K562 (cell line): ENCODE data around the gene ZNF627. TPM values are rescaled to one million over a fixed set of nuclear protein-coding genes. Genes with fewer than 3 reads are reported as not detected.

ENCODE experiments used
- ATF7 ChIP-seq: fragments of 450-650 bp; IDR thresholded peaks from 2 replicates; pipeline ENCODE4 v1.7.1; 2014; ENCODE audit warnings: mild to moderate bottlenecking, moderate library complexity
- C11orf30 ChIP-seq: fragments of 450-650 bp; IDR thresholded peaks from 2 replicates; pipeline ENCODE4 v1.6.1; 2016; ENCODE audit warnings: low read depth, mild to moderate bottlenecking
- GATA2 ChIP-seq: sonication (generic); formaldehyde crosslinking; IDR thresholded peaks from 2 replicates; pipeline ENCODE4 v1.4.0; 2020; ENCODE audit warnings: mild to moderate bottlenecking, missing genetic modification reagents
- KDM4B ChIP-seq, 2 experiments: fragments of 450-650 bp in 1 of 2; sonication (generic) in 1 of 2; IDR thresholded peaks; 2 replicates each; pipeline ENCODE4 v1.6.1; 2016 to 2017; ENCODE audit warnings: borderline replicate concordance in 2 of 2, antibody characterized with exemption in 1 of 2, low read depth in 1 of 2, mild to moderate bottlenecking in 1 of 2
- MBD2 ChIP-seq: sonication (generic); IDR thresholded peaks from 2 replicates; pipeline ENCODE4 v1.6.1; 2016; ENCODE audit warnings: low read depth, borderline replicate concordance
- NCOA2 ChIP-seq, 2 experiments: fragments of 450-650 bp; IDR thresholded peaks; 2 replicates each; pipeline ENCODE4 v1.6.1; 2018; ENCODE audit warnings: mild to moderate bottlenecking in 2 of 2, moderate library complexity in 1 of 2; ENCODE audit not compliant: partially characterized antibody in 2 of 2
- NCOA4 ChIP-seq: fragments of 450-650 bp; IDR thresholded peaks from 2 replicates; pipeline ENCODE4 v1.6.1; 2018; ENCODE audit warnings: mild to moderate bottlenecking; ENCODE audit not compliant: partially characterized antibody
- NELFE ChIP-seq: IDR thresholded peaks from 2 replicates; pipeline ENCODE4 v1.6.1; 2011; ENCODE audit warnings: mild to moderate bottlenecking; ENCODE audit not compliant: insufficient read depth, insufficient read length
- NKRF ChIP-seq: fragments of 450-650 bp; IDR thresholded peaks from 2 replicates; pipeline ENCODE4 v1.6.1; 2016; ENCODE audit warnings: borderline replicate concordance
- PCBP1 ChIP-seq: fragments of 200-400 bp; formaldehyde crosslinking; IDR thresholded peaks from 2 replicates; pipeline ENCODE4 v1.6.1; 2018; ENCODE audit warnings: mild to moderate bottlenecking, low read depth, low read length; ENCODE audit not compliant: poor library complexity, severe bottlenecking
- PHF21A ChIP-seq: fragments of 450-650 bp; IDR thresholded peaks from 2 replicates; pipeline ENCODE4 v1.6.1; 2017; ENCODE audit warnings: low read depth, borderline replicate concordance
- PKNOX1 ChIP-seq: fragments of 450-650 bp; IDR thresholded peaks from 2 replicates; pipeline ENCODE4 v1.6.1; 2016
- PYGO2 ChIP-seq: fragments of 450-650 bp; IDR thresholded peaks from 2 replicates; pipeline ENCODE4 v1.6.1; 2016; ENCODE audit warnings: mild to moderate bottlenecking, missing genetic modification characterization, moderate library complexity, missing compliant biosample characterization
- RNF2 ChIP-seq: sonication (generic); IDR thresholded peaks from 2 replicates; pipeline ENCODE4 v1.6.1; 2016
- SMARCE1 ChIP-seq: fragments of 450-650 bp; IDR thresholded peaks from 2 replicates; pipeline ENCODE4 v1.7.1; 2016; ENCODE audit warnings: mild to moderate bottlenecking
- TBL1XR1 ChIP-seq, 2 experiments: IDR thresholded peaks; 2 replicates each; pipeline ENCODE4 v1.6.1; 2012; ENCODE audit warnings: improper control_type of control experiment in 2 of 2, low read length in 2 of 2, mild to moderate bottlenecking in 1 of 2
- TCF3 ChIP-seq: sonication (generic); formaldehyde crosslinking; IDR thresholded peaks from 2 replicates; pipeline ENCODE4 v1.4.0; 2020; ENCODE audit warnings: mild to moderate bottlenecking, missing genetic modification reagents
- ZC3H8 ChIP-seq: fragments of 450-650 bp; IDR thresholded peaks from 2 replicates; pipeline ENCODE4 v1.6.1; 2017
- ZNF140 ChIP-seq: fragments of 250-450 bp; sonication (Bioruptor Pico); IDR thresholded peaks from 2 replicates; pipeline ENCODE4 v1.8.0; 2021; ENCODE audit warnings: moderate library complexity, mild to moderate bottlenecking, inconsistent platforms
- ZNF639 ChIP-seq, 2 experiments: fragments of 200-800 bp in 1 of 2; sonication (Bioruptor generic) in 1 of 2; sonication (generic) in 1 of 2; formaldehyde crosslinking in 1 of 2; IDR thresholded peaks in 1 of 2; conservative IDR thresholded peaks in 1 of 2; 2 replicates each; pipeline versions ENCODE4 v1.5.0 to v1.6.1; 2016 to 2020; ENCODE audit warnings: missing compliant biosample characterization in 1 of 2, missing genetic modification characterization in 1 of 2, missing genetic modification reagents in 1 of 2
- polyA plus RNA-seq, 8 experiments: library from polyadenylated mRNA; depleted of rRNA in 4 of 8; stranded (reverse) in 5 of 8; unstranded in 3 of 8; fragments of >200 nt; fragmentation: Nextera tagmentation in 2 of 8; fragmentation: Illumina TruSeq in 1 of 8; extraction: Ambion mirVana in 2 of 8; extraction: Trizol in 1 of 8; gene quantifications; 2 replicates each; pipeline versions ENCODE4 v1.2.1 to v1.2.3, GENCODE V29; 2011 to 2014; ENCODE audit warnings: inconsistent platforms in 1 of 8, missing spikeins in 1 of 8
- total RNA-seq, 7 experiments: library from RNA; depleted of rRNA in 6 of 7; stranded (reverse); fragments of >200 nt in 6 of 7; fragmentation: Illumina TruSeq in 2 of 7; extraction: Trizol in 2 of 7; gene quantifications; 2 replicates each; pipeline versions ENCODE4 v1.2.1 to v1.2.3, GENCODE V29; 2011 to 2021; ENCODE audit warnings: low replicate concordance in 1 of 7
- TF ChIP-seq, protein P1 (sequence below): fragments of 250-450 bp; sonication (Bioruptor Pico); IDR thresholded peaks from 2 replicates; pipeline ENCODE4 v1.8.0; 2022; ENCODE audit warnings: moderate library complexity, mild to moderate bottlenecking, inconsistent platforms
- TF ChIP-seq, protein P2 (sequence below): sonication (generic); formaldehyde crosslinking; IDR thresholded peaks from 2 replicates; pipeline ENCODE4 v1.8.0; 2022; ENCODE audit warnings: missing genetic modification reagents, mild to moderate bottlenecking, borderline replicate concordance

Gene ZNF627
- total and polyA plus RNA-seq, 9 of the 15 experiments (the other 6 are each of a cell fraction or from before 2014, with no cell fraction given): 6.4 to 19.9 (median 10.6) TPM

DNA sequence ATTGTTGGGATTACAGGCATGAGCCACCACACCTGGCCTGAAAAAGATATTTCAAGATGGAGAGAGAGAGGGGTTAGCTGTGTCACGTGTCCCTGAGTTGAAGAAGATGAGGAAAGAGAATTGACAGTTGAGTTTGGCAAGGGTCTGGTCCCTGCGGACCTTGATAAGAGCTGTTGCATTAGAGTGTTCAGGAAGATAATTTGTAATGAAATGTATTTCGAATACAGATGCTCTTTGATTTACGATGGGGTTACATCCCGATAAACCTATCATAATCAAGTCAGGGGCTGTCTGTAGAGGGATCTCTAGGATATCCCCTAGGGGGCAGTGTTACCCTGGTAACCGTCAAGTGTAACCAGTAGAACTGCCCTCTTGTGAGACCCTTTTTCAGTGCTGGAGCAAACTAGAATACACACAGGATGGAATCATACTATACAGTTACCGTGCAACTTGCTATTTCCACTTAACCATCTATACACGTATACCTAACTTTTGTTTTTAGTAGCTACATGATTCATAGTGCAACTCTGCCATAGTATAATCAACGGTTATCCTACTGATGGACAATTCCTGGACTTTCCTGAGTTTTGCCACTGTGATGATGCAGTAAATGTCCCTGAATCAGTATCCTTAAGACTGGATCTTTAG is 36.8 kb upstream of the ZNF627 start (continued):
- TF ChIP-seq NKRF (0 out of 2 replicates have a peak, but pooled peaks have one; percentile 6), GATA2 (CRISPR knock-in tag) (peak; percentile 88), PYGO2 (tag) (no peak), KDM4B (IDR thresholded peaks at IDR 0.05; ENCODE audit: borderline replicate concordance in 2 of 2, low read depth in 1 of 2) (no peak), PCBP1 (no peak), MBD2 (peak; percentile 52; the same call in 1 of the 2 replicates), C11orf30 (peak; percentile 52), ZNF639 (CRISPR knock-in tag; conservative IDR thresholded peaks at IDR 0.05 in 1 of 2, IDR thresholded peaks at IDR 0.05 in 1 of 2) (no peak), NCOA4 (no peak), RNF2 (peak; percentile 84; the same call in 1 of the 2 replicates), PKNOX1 (peak; percentile 93), ZNF140 (CRISPR knock-in tag) (no peak), ZC3H8 (peak; percentile 28; the same call in 1 of the 2 replicates), NCOA2 (IDR thresholded peaks at IDR 0.05; ENCODE audit: partially characterized antibody in 2 of 2) (no peak), PHF21A (peak; percentile 77), TCF3 (CRISPR knock-in tag) (peak; percentile 97), SMARCE1 (peak; percentile 59), NELFE (no peak), ATF7 (peak; percentile 72; the same call in 1 of the 2 replicates), TBL1XR1 (IDR thresholded peaks at IDR 0.05; ENCODE audit: low read length in 2 of 2) (peak; percentile 27 to 86; a peak in 3 of 4 replicates)
- TF ChIP-seq, protein P1, sequence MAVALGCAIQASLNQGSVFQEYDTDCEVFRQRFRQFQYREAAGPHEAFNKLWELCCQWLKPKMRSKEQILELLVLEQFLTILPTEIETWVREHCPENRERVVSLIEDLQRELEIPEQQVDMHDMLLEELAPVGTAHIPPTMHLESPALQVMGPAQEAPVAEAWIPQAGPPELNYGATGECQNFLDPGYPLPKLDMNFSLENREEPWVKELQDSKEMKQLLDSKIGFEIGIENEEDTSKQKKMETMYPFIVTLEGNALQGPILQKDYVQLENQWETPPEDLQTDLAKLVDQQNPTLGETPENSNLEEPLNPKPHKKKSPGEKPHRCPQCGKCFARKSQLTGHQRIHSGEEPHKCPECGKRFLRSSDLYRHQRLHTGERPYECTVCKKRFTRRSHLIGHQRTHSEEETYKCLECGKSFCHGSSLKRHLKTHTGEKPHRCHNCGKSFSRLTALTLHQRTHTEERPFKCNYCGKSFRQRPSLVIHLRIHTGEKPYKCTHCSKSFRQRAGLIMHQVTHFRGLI: no peak
- TF ChIP-seq, protein P2, sequence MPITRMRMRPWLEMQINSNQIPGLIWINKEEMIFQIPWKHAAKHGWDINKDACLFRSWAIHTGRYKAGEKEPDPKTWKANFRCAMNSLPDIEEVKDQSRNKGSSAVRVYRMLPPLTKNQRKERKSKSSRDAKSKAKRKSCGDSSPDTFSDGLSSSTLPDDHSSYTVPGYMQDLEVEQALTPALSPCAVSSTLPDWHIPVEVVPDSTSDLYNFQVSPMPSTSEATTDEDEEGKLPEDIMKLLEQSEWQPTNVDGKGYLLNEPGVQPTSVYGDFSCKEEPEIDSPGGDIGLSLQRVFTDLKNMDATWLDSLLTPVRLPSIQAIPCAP: no peak
